ENCODE measurements around the gene SECISBP2L. TPM values are rescaled to one million over a fixed set of nuclear protein-coding genes. Genes with fewer than 3 reads are reported as not detected.
A peak's percentile ranks its signal among the peaks of the same experiment; 100 is the strongest.
"Not testable (repeated sequence)": the region's sequence is repeated elsewhere in the genome, so short reads cannot be mapped to it uniquely, and the experiment has no call there.

SECISBP2L gene
- total and polyA plus RNA-seq, 2 of the 4 experiments (the other 2 are of a cell fraction): 13.1 to 34.1 TPM

DNA sequence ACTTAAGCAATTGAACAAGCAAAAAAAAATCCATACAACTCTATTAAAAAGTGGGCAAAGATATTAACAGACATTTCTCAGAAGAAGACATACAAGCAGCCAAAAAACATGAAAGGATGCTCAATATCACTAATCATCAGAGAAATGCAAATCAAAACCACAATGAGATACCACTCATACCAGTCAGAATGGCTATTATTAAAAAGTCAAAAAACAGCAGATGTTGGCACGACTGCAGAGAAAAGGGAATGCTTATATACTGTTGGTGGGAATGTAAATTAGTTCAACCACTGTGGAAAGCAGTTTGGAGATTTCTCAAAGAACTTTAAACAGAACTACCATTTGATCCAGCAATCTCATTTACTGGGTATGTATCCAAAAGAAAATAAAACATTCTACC lies 75.3 kb downstream of the SECISBP2L start:
- CTCF ChIA-PET; H2BK15ac ChIP-seq (ENCODE audit: low read depth, low read length); H3K18ac ChIP-seq (ENCODE audit: low read depth, low read length); H3K9ac ChIP-seq (ENCODE audit: low read depth, low read length); H3K4ac ChIP-seq (ENCODE audit: low read depth, low read length); H2BK120ac ChIP-seq (ENCODE audit: low read depth, low read length); H3K36me3 ChIP-seq (ENCODE audit: control insufficient read depth, insufficient read depth, low read length); H2AK9ac ChIP-seq (replicated peaks; ENCODE audit: low read depth, low read length, poor library complexity); H3K4me2 ChIP-seq (ENCODE audit: low read depth, low read length); BruUV-seq (replicated peaks); H4K91ac ChIP-seq (ENCODE audit: insufficient read depth, low read depth, low read length); H3K27me3 ChIP-seq (ENCODE audit: control insufficient read depth, insufficient read depth, low read length); H3K4me3 ChIP-seq (ENCODE audit: insufficient read depth, low read depth, low read length); H3K4me1 ChIP-seq (ENCODE audit: control insufficient read depth, insufficient read depth, low read length); H2BK20ac ChIP-seq (ENCODE audit: low read depth, low read length); H3K23ac ChIP-seq (ENCODE audit: low read depth, low read length); H4K20me1 ChIP-seq (ENCODE audit: insufficient read depth, low read length); H3K9me3 ChIP-seq (ENCODE audit: control insufficient read depth, insufficient read depth, low read length); H3K27ac ChIP-seq (ENCODE audit: insufficient read depth, low read length); intact Hi-C loops (cut with micrococcal nuclease); H2AK5ac ChIP-seq (ENCODE audit: low read depth, low read length); H3K9me1 ChIP-seq (ENCODE audit: insufficient read depth, low read length); H2BK5ac ChIP-seq (ENCODE audit: low read depth, low read length, poor library complexity, severe bottlenecking); H4K8ac ChIP-seq (ENCODE audit: low read depth in 2 of 2, low read length in 2 of 2); H2AFZ ChIP-seq (replicated peaks; ENCODE audit: low read length, poor library complexity); H4K5ac ChIP-seq (ENCODE audit: low read depth, low read length); dilution Hi-C loops (cut with HindIII; ENCODE audit: low sequenced_read_pairs, unreplicated experiment); H3K56ac ChIP-seq (ENCODE audit: extremely low read depth, insufficient read depth, low read length); POLR2A ChIA-PET (ENCODE audit: unreplicated experiment); H3K14ac ChIP-seq (replicated peaks; ENCODE audit: low read depth, low read length); H3K79me1 ChIP-seq (ENCODE audit: low read depth in 1 of 2, low read length in 2 of 2): not testable (repeated sequence)
- DNase-seq: peak; percentile 58
- peak; percentile 5 for ATAC-seq (ENCODE audit: low read depth)
- in situ Hi-C loops (cut with MboI; ENCODE audit: low sequenced_read_pairs): loop anchor here (25.0 kb wide), 1 partner anchor 609 kb away; no protein-coding TSS in a partner anchor
- WGBS, 2 experiments (ENCODE audit: extremely low coverage in 2 of 2, insufficient read length in 1 of 2): no CpG with 5 or more reads among the region's 1 CpG
